ENCODE measurements around the gene FHAD1.
A peak's percentile ranks its signal among the peaks of the same experiment; 100 is the strongest.

Gene FHAD1

GRCh38 chr1:15382601-15383518 is 135.8 kb downstream of the FHAD1 start:
- H3F3A ChIP-seq (ENCODE audit: insufficient read depth, low read length): no peaks in the 10 kb centered on the region
- H3K4me3 ChIP-seq (ENCODE audit: low read length): no peak overlapping the region
- no peaks in the 10 kb centered on the region for H3K79me2 ChIP-seq (ENCODE audit: low read length)
- no peaks in the 10 kb centered on the region for H3K9me3 ChIP-seq (replicated peaks; ENCODE audit: insufficient read depth, low read length)
- H2AFZ ChIP-seq (ENCODE audit: low read length): no peak overlapping the region
- H3K9me2 ChIP-seq (replicated peaks; ENCODE audit: insufficient read depth, low read length): no peaks in the 10 kb centered on the region
- H3K9ac ChIP-seq (ENCODE audit: low read length): no peak overlapping the region
- H3K36me3 ChIP-seq (replicated peaks; ENCODE audit: insufficient read depth, low read length): no peaks in the 10 kb centered on the region
- no peaks in the 10 kb centered on the region for H3K27me3 ChIP-seq (replicated peaks; ENCODE audit: insufficient read depth, low read length)
- H3K27ac ChIP-seq (ENCODE audit: low read length): no peak overlapping the region
- no peak overlapping the region for H3K4me2 ChIP-seq (ENCODE audit: low read depth, low read length)
- TF ChIP-seq, protein P1, sequence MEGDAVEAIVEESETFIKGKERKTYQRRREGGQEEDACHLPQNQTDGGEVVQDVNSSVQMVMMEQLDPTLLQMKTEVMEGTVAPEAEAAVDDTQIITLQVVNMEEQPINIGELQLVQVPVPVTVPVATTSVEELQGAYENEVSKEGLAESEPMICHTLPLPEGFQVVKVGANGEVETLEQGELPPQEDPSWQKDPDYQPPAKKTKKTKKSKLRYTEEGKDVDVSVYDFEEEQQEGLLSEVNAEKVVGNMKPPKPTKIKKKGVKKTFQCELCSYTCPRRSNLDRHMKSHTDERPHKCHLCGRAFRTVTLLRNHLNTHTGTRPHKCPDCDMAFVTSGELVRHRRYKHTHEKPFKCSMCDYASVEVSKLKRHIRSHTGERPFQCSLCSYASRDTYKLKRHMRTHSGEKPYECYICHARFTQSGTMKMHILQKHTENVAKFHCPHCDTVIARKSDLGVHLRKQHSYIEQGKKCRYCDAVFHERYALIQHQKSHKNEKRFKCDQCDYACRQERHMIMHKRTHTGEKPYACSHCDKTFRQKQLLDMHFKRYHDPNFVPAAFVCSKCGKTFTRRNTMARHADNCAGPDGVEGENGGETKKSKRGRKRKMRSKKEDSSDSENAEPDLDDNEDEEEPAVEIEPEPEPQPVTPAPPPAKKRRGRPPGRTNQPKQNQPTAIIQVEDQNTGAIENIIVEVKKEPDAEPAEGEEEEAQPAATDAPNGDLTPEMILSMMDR (IDR thresholded peaks at IDR 0.05; ENCODE audit: low read length): no peak
- no peaks in the 10 kb centered on the region for H4K20me1 ChIP-seq (ENCODE audit: insufficient read depth, low read length)
- DNase-seq: no peak
- H3K4me1 ChIP-seq (ENCODE audit: low read length): peaks cover 4% of the 10 kb centered on the region; the same call in 1 of the 2 replicates

DNA sequence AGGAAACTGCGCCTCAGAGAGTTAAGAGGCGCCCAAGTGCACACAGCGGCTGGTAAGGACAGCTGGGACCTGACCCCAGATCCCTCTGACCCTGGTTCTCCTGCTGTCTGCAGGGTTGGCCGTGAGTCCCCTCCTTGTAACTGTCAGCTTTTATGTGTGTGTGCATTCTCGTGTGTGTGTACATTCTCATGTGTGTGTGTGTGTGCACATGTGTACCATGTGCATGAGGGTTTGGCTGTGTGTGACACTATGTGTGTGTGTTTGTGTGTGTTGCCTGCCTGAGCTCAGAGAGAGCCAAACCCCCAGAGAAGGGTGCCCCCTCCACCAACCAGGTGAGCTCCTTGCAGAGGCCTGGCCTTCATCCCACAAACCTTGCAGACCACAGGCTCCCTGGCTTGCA is 136.8 kb downstream of the FHAD1 start:
- H3K9ac ChIP-seq (ENCODE audit: low read length): no peak overlapping the region
- no peak for DNase-seq
- H3K4me3 ChIP-seq (ENCODE audit: low read length): no peak overlapping the region
- TF ChIP-seq EZH2 (optimal IDR thresholded peaks at IDR 0.05; ENCODE audit: low read depth, low read length): no peak
- TF ChIP-seq, protein P1 (IDR thresholded peaks at IDR 0.05; ENCODE audit: low read length): no peak
- TF ChIP-seq EZH2phosphoT487 (IDR thresholded peaks at IDR 0.05; ENCODE audit: low read length): no peak
- no peaks in the 10 kb centered on the region for H3K9me3 ChIP-seq (replicated peaks; ENCODE audit: insufficient read depth, low read length)
- H3K36me3 ChIP-seq (replicated peaks; ENCODE audit: insufficient read depth, low read length): no peaks in the 10 kb centered on the region
- no peaks in the 10 kb centered on the region for H4K20me1 ChIP-seq (ENCODE audit: insufficient read depth, low read length)
- H3K79me2 ChIP-seq (ENCODE audit: low read length): no peaks in the 10 kb centered on the region
- H3K27ac ChIP-seq (ENCODE audit: low read length): no peak overlapping the region
- no peak overlapping the region; the same call in 1 of the 2 replicates for H3K4me2 ChIP-seq (ENCODE audit: low read depth, low read length)
- no peaks in the 10 kb centered on the region for H3F3A ChIP-seq (ENCODE audit: insufficient read depth, low read length)
- no peaks in the 10 kb centered on the region for H3K9me2 ChIP-seq (replicated peaks; ENCODE audit: insufficient read depth, low read length)
- peaks cover 4% of the 10 kb centered on the region; the same call in 1 of the 2 replicates for H3K4me1 ChIP-seq (ENCODE audit: low read length)
- peak overlapping the region; percentile 92; the same call in 1 of the 2 replicates for H2AFZ ChIP-seq (ENCODE audit: low read length)
- no peaks in the 10 kb centered on the region for H3K27me3 ChIP-seq (replicated peaks; ENCODE audit: insufficient read depth, low read length)

DNA sequence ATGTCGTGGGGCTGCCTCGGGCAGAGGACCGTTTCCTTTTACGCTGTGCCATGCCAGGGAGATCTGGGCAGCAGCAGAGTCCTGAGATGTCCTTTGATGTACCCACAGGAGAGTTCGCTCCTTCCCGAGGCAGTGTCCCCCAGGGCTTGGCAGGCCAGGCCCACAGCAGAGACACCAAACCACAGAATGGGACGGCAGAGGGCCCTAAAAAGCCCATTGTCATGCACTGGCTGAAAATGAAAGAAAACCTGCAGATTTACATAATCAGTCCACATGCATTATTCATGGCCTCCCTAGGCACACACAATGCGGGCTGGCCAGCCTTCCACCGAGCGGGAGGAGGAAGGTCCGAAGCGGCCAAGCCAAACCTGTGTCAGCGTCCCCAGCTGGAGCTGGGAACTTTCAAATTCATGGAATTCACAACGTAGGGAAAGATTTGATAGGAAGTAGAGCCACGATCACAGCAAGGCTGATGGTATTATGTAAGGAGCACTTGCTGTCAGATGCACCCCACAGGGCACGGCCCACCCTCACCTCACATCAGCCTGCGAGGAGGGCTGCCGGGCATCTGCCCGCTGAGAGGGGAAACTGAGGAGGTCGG is 137.4 kb downstream of the FHAD1 start:
- Histone ChIP-seq H4K20me1 (ENCODE audit: insufficient read depth, low read length) (no peaks in the 10 kb centered on the region), H3K79me2 (ENCODE audit: low read length) (no peaks in the 10 kb centered on the region), H3K4me1 (ENCODE audit: low read length) (peaks cover 4% of the 10 kb centered on the region; the same call in 1 of the 2 replicates), H3K9ac (ENCODE audit: low read length) (peak overlapping the region; percentile 22; the same call in 1 of the 2 replicates), H2AFZ (ENCODE audit: low read length) (peak overlapping the region; percentile 92), H3K36me3 (replicated peaks; ENCODE audit: insufficient read depth, low read length) (no peaks in the 10 kb centered on the region), H3K27me3 (replicated peaks; ENCODE audit: insufficient read depth, low read length) (no peaks in the 10 kb centered on the region), H3K9me2 (replicated peaks; ENCODE audit: insufficient read depth, low read length) (no peaks in the 10 kb centered on the region), H3K4me3 (ENCODE audit: low read length) (peak overlapping the region; percentile 50), H3K9me3 (replicated peaks; ENCODE audit: insufficient read depth, low read length) (no peaks in the 10 kb centered on the region), H3F3A (ENCODE audit: insufficient read depth, low read length) (no peaks in the 10 kb centered on the region), H3K27ac (ENCODE audit: low read length) (no peak overlapping the region), H3K4me2 (ENCODE audit: low read depth, low read length) (peak overlapping the region; percentile 93)
- TF ChIP-seq, protein P1 (IDR thresholded peaks at IDR 0.05; ENCODE audit: low read length): no peak
- TF ChIP-seq EZH2 (optimal IDR thresholded peaks at IDR 0.05; ENCODE audit: low read depth, low read length) (no peak), EZH2phosphoT487 (IDR thresholded peaks at IDR 0.05; ENCODE audit: low read length) (no peak)
- DNase-seq: peak; percentile 58

All from MM.1S (cell line).